GM19467 (cell line): ENCODE measurements around the gene MRPL9.

Source experiments
- ATAC-seq: cut with Tn5 transposase; IDR thresholded peaks from one replicate; pipeline ENCODE4 v1.9.1; 2021; ENCODE audit warnings: mild to moderate bottlenecking, moderate library complexity; ENCODE audit not compliant: unreplicated experiment

MRPL9 gene

DNA sequence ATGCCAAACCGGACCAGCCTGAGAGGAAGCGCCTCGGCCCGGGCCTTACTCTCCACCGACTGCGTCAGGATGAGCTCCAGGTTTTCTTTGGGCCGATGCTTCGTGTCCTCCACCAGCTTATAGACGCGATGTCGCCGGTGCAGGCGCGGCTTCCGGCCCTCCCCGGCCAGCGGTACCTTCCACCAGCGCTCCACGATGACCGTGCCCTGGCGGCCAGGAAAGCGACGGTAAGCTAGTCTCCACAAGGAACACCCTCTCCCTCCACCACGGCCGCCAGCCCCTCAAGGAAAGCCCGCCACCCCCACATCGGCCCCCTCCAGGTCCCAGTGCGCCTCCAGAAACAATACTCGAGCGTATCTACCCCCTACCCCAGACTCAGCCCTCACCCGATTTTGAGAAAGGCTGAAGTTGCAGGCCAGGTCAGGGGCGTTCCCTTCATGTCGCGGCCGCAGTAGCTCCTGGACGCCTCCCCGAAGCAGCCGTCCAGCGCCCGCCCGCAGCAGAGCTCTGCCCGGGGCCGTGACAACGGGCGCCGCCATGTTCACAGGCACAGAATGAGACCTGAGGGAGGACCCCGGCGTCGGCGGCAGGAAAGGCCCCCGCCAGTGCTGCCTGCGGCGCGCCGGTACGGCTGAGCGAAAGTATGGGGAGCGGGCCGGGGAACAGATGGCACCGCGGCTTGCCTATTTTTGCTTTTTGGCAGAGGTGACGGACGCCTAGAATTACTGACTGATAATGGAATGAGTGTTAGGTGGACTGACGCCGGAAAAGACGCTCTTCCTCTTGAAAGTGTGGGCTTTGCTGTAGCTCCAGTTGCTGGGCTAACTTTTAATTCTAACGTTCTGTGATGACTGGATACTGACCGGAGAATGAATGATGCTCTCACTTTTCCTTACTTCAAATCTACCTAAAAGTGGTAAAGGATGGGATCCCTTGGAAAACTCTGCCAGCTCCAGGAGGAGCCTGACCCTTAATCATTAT lies at the start of gene MRPL9:
Gene MRPL9, minus strand, starts transcription at position 556 of the 981 bp plus-strand sequence. Its CDS starts 17 bp downstream, at position 539.
- ATAC-seq = peak; percentile 93

- no peak for ATAC-seq
Measured at GRCh38 chr1:151811181-151811580, 47.9 kb upstream of the MRPL9 start.

GRCh38 chr1:151809985-151810556 lies 46.8 kb upstream of the MRPL9 start:
- ATAC-seq = no peak

- no peak for ATAC-seq
Measured at GRCh38 chr1:151809290-151809984, 46.1 kb upstream of the MRPL9 start.

GRCh38 chr1:151807766-151808165 lies 44.5 kb upstream of the MRPL9 start:
- no peak for ATAC-seq

DNA sequence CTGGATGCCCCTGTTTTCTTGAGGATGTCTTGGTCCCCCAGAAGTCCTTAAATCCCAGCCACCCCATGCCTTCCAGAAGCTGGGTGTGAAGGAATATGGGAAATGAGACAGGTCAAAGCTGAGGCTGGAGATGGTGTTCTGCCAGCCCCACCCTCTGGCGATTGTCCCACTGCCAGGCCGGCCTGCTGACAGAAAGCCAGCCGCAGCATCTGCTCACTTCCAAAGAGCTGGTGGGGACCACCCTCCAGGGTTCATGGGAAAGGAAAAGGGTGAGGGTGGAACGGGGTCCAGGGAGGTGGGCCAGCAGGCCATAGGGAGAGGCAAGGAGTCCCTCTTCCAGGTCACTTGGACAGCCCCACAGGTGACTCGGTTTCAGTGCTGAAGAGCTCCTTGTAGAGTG lies 43.8 kb upstream of the MRPL9 start:
- no peak for ATAC-seq

DNA sequence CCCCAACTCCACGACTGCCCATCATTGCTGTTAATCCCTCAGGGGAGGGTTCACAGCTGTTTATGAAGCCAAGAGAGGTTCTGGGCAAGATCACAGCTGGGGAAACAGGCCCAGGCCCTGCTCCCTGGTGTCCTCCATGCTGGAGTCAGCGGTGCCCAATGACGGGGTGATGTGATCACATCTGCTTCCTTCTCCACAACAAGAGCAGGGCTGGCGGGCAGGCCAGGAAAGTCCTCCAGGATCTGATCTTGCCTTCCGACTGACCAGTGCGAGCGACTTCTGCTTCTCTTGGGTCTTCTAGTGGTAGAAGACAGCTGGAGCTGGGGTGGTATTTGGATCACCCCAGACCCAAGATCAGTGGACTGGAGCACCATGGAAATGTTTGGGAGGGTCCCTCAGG lies 42.9 kb upstream of the MRPL9 start:
- no peak for ATAC-seq

DNA sequence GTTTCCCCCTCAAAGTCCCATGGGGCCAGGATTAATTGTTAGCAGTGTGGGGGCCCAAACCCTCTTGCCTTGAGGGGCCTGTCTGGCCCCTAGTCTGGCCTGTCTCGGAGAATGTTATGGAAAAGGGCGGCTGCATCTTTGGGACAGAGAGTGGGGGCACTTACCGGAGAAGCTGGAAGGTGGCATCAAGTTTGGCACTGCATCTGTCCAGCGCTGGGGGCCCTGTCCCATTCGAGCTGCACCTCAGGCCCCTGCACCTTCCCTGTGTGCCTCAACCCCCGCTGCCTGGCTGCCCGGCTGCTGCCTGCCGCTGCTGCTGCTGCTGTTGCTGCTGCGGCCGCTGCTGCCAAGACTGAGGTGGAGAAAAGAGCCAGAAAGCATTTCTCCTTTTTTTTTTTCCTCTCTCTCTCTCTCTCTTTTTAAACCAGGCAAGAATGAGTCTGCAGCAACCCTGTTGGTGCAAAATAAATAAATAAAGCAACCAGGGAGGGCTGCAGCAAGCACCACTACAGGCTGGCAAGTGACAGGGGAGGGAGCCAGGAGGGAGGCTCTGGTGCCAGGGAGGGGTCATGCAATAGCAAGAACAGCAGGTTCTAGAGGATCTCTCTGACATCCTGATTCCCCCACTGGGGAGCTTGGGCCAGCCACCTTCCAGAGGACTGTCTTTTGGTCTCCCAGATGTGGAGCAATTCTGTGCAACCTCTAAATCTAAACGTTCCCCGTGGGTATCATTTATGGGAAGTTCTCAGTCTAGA lies 41.9 kb upstream of the MRPL9 start, which contains the start of gene LINGO4:
Gene LINGO4, minus strand, starts transcription at position 354 of the 755 bp plus-strand sequence. CDS start 2,715 bp downstream, outside the sequence.
- ATAC-seq = no peak

DNA sequence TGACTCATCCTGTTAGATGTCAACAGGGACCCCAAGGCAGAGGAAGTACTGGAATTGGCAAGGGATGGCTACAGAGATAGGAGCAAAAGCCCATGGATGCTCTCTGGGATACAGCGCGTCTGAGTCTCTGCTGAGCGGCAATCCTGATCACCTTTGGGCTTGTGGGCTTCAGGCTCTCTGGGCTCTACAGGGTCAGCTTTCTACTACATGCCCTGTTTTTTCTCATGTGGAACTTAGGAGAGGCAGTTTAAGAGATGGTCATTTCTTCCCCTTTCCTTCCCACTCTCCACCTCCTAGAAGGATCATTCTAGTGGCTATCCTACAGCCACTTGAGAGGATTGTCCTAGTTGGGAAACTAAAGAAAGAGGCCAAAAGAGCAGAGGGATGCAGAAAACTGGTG lies 40.6 kb upstream of the MRPL9 start:
- ATAC-seq = no peak

DNA sequence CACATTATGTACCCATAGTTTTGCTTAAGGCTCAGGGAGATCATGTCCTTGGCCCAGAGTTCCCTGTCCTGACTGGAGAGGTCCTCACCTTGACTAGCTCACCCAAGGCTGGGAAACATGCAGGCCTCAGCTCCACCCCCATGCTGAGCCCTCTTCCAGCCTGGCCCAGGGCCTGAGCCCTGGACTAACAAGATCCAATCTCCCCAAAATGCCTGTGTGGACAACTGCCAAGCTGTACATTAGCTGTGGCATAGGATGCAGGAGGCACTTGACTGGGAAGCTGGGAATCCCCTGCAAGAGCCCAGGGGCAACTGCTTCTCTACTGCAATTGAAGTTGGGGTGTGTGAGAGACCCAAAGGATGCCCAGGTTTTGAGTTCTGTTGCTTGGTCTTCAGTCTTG lies 39.9 kb upstream of the MRPL9 start:
- ATAC-seq = no peak

GRCh38 chr1:151802372-151802771 lies 39.1 kb upstream of the MRPL9 start:
- ATAC-seq = no peak

- ATAC-seq = no peak
Measured at GRCh38 chr1:151801846-151802245, 38.5 kb upstream of the MRPL9 start.

DNA sequence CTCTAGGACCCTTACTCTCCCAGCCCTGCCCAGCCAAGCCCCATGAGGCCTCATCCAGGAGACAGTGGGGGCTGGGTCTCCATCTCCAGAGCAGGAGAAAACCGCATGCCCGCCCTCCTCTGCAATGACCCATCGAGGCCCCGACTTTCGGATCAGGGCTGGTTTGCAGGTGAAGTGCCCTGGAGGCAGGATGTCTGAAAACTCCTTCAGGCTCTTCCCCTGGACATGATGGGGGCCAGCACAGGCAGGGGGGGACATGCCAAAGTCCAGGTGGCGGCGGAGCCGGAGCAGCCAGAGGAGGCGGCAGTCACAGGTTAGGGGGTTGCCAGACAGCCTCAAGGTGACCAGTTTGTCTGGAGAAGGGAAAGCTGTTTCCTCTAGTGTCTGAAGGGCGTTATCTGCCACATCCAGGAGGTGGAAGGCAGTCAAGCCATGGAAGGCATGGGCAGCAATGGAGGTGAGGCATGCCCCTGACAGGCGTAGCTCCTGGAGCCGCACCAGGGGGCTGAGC lies 38.1 kb upstream of the MRPL9 start:
- ATAC-seq = no peak

- ATAC-seq = no peak
Measured at GRCh38 chr1:151800830-151801229, 37.5 kb upstream of the MRPL9 start.

GRCh38 chr1:151799179-151800022 lies 36.1 kb upstream of the MRPL9 start:
- ATAC-seq = no peak

GRCh38 chr1:151798571-151798970 lies 35.3 kb upstream of the MRPL9 start:
- no peak for ATAC-seq

DNA sequence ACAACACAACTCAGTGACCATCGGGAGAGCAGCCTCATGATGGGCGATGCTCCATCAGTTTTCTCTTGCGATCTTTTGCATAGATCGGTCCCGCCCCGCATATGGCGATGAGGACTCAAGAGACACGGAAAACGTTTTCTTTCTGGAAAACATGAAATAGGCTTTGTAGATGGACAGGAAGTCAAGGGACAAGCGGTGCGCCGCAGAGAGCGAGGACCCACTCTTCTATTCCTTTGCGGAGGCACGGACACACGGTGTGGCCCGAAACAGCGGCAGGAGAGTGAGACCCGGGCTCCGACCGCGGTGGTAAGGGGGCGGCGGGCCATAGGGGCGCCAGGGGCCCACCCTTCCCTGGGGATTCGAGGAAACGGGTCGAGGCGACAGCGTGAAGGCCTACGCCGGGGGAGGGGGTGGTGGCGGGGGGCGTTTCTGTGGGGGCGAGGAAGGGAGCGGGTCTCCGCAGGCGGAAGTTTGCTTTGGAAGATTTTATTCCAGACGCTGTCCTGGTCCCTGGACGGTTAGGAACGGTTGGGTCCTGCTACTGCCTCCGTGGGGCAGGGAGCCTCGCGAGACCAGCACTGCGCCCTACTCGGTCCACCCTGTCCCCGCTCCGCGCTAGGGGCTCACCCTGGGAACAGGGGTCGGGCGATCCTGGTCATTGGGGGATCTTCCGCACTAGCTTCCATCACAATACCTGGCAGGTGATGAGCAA lies 27.8 kb upstream of the MRPL9 start:
- no peak for ATAC-seq

DNA sequence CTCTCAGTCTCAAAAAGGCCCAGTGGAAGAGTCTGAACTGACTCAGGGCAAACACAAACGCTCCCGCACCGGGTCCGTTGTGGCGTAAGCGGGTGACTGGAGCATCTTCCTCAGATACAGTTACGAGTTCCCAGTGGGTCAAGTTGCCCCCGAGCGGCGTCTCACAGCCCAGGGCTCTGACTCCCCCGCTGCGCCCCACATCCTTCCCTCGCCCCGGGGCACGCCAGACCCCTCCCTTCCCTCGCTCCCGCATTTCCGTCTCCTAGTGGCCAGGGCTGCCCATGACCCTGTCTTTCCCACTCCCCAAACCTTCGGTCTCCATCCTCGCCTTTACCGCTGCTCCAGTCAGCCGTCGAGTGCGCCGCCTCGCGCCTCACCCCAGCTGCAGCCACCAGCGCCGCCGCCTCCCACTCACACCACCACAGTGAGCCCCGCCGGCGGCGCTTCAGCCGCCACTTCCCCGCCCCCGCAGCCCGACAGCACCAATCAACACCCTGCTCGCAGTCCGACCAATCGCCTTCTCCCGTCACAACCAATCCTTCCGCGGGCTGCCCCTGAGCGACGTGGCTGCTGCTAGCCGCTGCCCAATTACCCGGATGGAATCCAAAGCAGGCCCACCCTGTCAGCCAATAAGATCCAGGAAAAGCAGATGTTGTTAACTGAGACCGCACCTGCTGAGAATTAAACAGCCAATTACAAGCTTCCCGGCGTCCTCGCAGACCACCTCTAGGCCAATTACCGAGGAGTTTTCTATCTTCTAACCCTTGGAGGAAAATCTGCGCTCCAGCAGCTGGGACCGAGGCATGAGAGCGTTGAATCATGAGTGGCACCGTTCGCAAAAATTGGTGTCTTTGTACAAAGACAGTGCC lies 27.0 kb upstream of the MRPL9 start, which contains the start of gene TDRKH:
Gene TDRKH, minus strand, starts transcription at position 430 of the 869 bp plus-strand sequence. CDS start 7,478 bp downstream, outside the sequence.
- ATAC-seq = peak; percentile 93
